K562 (cell line): ENCODE measurements around the gene PIGL. TPM values are rescaled to one million over a fixed set of nuclear protein-coding genes. Genes with fewer than 3 reads are reported as not detected.

Experiments used
- NFE2L1 ChIP-seq: fragments of 450-650 bp; IDR thresholded peaks from 2 replicates; pipeline ENCODE4 v1.6.1; 2016; ENCODE audit warnings: missing genetic modification characterization, low read depth, mild to moderate bottlenecking, missing compliant biosample characterization, moderate library complexity, borderline replicate concordance
- PRMT5 ChIP-seq: sonication (generic); formaldehyde crosslinking; IDR thresholded peaks from 2 replicates; pipeline ENCODE4 v1.5.0; 2020; ENCODE audit warnings: missing genetic modification reagents
- SRSF1 ChIP-seq: fragments of 200-400 bp; formaldehyde crosslinking; IDR thresholded peaks from 2 replicates; pipeline ENCODE4 v1.6.1; 2017; ENCODE audit warnings: mild to moderate bottlenecking, low read depth, low read length, moderate library complexity
- ZNF184 ChIP-seq: sonication (generic); formaldehyde crosslinking; IDR thresholded peaks from 2 replicates; pipeline ENCODE4 v1.5.0; 2020; ENCODE audit warnings: missing genetic modification reagents
- ZNF644 ChIP-seq: fragments of 200-800 bp; sonication (Bioruptor generic); IDR thresholded peaks from 2 replicates; pipeline ENCODE4 v1.6.1; 2016; ENCODE audit warnings: low read depth, missing genetic modification characterization, missing compliant biosample characterization
- polyA plus RNA-seq, 8 experiments: library from polyadenylated mRNA; depleted of rRNA in 4 of 8; stranded (reverse) in 5 of 8; unstranded in 3 of 8; fragments of >200 nt; fragmentation: Nextera tagmentation in 2 of 8; fragmentation: Illumina TruSeq in 1 of 8; extraction: Ambion mirVana in 2 of 8; extraction: Trizol in 1 of 8; gene quantifications; 2 replicates each; pipeline versions ENCODE4 v1.2.1 to v1.2.3, GENCODE V29; 2011 to 2014; ENCODE audit warnings: inconsistent platforms in 1 of 8, missing spikeins in 1 of 8
- total RNA-seq, 7 experiments: library from RNA; depleted of rRNA in 6 of 7; stranded (reverse); fragments of >200 nt in 6 of 7; fragmentation: Illumina TruSeq in 2 of 7; extraction: Trizol in 2 of 7; gene quantifications; 2 replicates each; pipeline versions ENCODE4 v1.2.1 to v1.2.3, GENCODE V29; 2011 to 2021; ENCODE audit warnings: low replicate concordance in 1 of 7
- TF ChIP-seq, protein P1 (sequence below): fragments of 450-650 bp; IDR thresholded peaks from 2 replicates; pipeline ENCODE4 v1.6.1; 2016; ENCODE audit warnings: mild to moderate bottlenecking, moderate library complexity
- TF ChIP-seq, protein P2 (sequence below), 2 experiments: IDR thresholded peaks; 2 replicates each; pipeline ENCODE4 v1.6.1; 2012; ENCODE audit warnings: improper control_type of control experiment in 2 of 2, low read depth in 2 of 2, low read length in 2 of 2, borderline replicate concordance in 1 of 2
- TF ChIP-seq, protein P3 (sequence below): sonication (generic); formaldehyde crosslinking; IDR thresholded peaks from 2 replicates; pipeline ENCODE4 v1.8.0; 2022; ENCODE audit warnings: missing genetic modification reagents, mild to moderate bottlenecking, borderline replicate concordance
- TF ChIP-seq, protein P4 (sequence below): fragments of 450-650 bp; IDR thresholded peaks from 2 replicates; pipeline ENCODE4 v1.7.0; 2016; ENCODE audit warnings: borderline replicate concordance

The PIGL gene
- total and polyA plus RNA-seq, 9 of the 15 experiments (the other 6 are each of a cell fraction or from before 2014, with no cell fraction given): 19.9 to 55.3 (median 29.6) TPM

DNA sequence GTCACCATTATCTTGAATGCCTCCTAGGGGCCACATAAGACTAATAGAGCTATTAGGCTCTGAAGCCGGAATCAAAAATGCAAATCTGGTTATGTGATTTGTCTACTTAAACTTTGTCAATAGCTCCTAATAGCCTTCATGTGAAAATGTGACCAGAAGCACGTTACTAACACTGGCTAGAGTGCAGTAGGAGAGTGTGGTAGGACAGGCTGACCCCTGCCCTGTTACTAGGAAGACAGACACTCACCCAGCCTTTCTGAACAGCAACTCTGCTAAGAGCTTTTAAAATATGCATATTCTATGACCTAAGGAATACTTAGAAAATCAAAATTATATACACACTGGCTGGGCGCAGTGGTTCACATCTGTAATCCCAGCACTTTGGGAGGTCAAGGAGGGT is 110.0 kb downstream of the PIGL start (continued):
- TF ChIP-seq, protein P1, sequence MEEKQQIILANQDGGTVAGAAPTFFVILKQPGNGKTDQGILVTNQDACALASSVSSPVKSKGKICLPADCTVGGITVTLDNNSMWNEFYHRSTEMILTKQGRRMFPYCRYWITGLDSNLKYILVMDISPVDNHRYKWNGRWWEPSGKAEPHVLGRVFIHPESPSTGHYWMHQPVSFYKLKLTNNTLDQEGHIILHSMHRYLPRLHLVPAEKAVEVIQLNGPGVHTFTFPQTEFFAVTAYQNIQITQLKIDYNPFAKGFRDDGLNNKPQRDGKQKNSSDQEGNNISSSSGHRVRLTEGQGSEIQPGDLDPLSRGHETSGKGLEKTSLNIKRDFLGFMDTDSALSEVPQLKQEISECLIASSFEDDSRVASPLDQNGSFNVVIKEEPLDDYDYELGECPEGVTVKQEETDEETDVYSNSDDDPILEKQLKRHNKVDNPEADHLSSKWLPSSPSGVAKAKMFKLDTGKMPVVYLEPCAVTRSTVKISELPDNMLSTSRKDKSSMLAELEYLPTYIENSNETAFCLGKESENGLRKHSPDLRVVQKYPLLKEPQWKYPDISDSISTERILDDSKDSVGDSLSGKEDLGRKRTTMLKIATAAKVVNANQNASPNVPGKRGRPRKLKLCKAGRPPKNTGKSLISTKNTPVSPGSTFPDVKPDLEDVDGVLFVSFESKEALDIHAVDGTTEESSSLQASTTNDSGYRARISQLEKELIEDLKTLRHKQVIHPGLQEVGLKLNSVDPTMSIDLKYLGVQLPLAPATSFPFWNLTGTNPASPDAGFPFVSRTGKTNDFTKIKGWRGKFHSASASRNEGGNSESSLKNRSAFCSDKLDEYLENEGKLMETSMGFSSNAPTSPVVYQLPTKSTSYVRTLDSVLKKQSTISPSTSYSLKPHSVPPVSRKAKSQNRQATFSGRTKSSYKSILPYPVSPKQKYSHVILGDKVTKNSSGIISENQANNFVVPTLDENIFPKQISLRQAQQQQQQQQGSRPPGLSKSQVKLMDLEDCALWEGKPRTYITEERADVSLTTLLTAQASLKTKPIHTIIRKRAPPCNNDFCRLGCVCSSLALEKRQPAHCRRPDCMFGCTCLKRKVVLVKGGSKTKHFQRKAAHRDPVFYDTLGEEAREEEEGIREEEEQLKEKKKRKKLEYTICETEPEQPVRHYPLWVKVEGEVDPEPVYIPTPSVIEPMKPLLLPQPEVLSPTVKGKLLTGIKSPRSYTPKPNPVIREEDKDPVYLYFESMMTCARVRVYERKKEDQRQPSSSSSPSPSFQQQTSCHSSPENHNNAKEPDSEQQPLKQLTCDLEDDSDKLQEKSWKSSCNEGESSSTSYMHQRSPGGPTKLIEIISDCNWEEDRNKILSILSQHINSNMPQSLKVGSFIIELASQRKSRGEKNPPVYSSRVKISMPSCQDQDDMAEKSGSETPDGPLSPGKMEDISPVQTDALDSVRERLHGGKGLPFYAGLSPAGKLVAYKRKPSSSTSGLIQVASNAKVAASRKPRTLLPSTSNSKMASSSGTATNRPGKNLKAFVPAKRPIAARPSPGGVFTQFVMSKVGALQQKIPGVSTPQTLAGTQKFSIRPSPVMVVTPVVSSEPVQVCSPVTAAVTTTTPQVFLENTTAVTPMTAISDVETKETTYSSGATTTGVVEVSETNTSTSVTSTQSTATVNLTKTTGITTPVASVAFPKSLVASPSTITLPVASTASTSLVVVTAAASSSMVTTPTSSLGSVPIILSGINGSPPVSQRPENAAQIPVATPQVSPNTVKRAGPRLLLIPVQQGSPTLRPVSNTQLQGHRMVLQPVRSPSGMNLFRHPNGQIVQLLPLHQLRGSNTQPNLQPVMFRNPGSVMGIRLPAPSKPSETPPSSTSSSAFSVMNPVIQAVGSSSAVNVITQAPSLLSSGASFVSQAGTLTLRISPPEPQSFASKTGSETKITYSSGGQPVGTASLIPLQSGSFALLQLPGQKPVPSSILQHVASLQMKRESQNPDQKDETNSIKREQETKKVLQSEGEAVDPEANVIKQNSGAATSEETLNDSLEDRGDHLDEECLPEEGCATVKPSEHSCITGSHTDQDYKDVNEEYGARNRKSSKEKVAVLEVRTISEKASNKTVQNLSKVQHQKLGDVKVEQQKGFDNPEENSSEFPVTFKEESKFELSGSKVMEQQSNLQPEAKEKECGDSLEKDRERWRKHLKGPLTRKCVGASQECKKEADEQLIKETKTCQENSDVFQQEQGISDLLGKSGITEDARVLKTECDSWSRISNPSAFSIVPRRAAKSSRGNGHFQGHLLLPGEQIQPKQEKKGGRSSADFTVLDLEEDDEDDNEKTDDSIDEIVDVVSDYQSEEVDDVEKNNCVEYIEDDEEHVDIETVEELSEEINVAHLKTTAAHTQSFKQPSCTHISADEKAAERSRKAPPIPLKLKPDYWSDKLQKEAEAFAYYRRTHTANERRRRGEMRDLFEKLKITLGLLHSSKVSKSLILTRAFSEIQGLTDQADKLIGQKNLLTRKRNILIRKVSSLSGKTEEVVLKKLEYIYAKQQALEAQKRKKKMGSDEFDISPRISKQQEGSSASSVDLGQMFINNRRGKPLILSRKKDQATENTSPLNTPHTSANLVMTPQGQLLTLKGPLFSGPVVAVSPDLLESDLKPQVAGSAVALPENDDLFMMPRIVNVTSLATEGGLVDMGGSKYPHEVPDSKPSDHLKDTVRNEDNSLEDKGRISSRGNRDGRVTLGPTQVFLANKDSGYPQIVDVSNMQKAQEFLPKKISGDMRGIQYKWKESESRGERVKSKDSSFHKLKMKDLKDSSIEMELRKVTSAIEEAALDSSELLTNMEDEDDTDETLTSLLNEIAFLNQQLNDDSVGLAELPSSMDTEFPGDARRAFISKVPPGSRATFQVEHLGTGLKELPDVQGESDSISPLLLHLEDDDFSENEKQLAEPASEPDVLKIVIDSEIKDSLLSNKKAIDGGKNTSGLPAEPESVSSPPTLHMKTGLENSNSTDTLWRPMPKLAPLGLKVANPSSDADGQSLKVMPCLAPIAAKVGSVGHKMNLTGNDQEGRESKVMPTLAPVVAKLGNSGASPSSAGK: no peak
- no peak for TF ChIP-seq NFE2L1 (tag)
- no peak for TF ChIP-seq PRMT5 (CRISPR knock-in tag)
- no peak for TF ChIP-seq SRSF1
- no peak for TF ChIP-seq ZNF184 (CRISPR knock-in tag)
- TF ChIP-seq, protein P2, sequence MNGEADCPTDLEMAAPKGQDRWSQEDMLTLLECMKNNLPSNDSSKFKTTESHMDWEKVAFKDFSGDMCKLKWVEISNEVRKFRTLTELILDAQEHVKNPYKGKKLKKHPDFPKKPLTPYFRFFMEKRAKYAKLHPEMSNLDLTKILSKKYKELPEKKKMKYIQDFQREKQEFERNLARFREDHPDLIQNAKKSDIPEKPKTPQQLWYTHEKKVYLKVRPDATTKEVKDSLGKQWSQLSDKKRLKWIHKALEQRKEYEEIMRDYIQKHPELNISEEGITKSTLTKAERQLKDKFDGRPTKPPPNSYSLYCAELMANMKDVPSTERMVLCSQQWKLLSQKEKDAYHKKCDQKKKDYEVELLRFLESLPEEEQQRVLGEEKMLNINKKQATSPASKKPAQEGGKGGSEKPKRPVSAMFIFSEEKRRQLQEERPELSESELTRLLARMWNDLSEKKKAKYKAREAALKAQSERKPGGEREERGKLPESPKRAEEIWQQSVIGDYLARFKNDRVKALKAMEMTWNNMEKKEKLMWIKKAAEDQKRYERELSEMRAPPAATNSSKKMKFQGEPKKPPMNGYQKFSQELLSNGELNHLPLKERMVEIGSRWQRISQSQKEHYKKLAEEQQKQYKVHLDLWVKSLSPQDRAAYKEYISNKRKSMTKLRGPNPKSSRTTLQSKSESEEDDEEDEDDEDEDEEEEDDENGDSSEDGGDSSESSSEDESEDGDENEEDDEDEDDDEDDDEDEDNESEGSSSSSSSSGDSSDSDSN (IDR thresholded peaks at IDR 0.05; ENCODE audit: borderline replicate concordance in 1 of 2, low read depth in 2 of 2, low read length in 2 of 2): no peak
- no peak for TF ChIP-seq ZNF644 (tag)
- TF ChIP-seq, protein P3, sequence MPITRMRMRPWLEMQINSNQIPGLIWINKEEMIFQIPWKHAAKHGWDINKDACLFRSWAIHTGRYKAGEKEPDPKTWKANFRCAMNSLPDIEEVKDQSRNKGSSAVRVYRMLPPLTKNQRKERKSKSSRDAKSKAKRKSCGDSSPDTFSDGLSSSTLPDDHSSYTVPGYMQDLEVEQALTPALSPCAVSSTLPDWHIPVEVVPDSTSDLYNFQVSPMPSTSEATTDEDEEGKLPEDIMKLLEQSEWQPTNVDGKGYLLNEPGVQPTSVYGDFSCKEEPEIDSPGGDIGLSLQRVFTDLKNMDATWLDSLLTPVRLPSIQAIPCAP: no peak
- TF ChIP-seq, protein P4, sequence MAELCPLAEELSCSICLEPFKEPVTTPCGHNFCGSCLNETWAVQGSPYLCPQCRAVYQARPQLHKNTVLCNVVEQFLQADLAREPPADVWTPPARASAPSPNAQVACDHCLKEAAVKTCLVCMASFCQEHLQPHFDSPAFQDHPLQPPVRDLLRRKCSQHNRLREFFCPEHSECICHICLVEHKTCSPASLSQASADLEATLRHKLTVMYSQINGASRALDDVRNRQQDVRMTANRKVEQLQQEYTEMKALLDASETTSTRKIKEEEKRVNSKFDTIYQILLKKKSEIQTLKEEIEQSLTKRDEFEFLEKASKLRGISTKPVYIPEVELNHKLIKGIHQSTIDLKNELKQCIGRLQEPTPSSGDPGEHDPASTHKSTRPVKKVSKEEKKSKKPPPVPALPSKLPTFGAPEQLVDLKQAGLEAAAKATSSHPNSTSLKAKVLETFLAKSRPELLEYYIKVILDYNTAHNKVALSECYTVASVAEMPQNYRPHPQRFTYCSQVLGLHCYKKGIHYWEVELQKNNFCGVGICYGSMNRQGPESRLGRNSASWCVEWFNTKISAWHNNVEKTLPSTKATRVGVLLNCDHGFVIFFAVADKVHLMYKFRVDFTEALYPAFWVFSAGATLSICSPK: no peak
